HCT116 (cell line): Measurements from ENCODE around the gene ZNF236.

ENCODE experiments used
- CBX3 ChIP-seq: IDR thresholded peaks from 2 replicates; pipeline ENCODE4 v1.6.1; 2012; ENCODE audit warnings: low read depth
- CTCF ChIP-seq, 3 experiments: fragments of 200-600 bp in 1 of 3; sonication (generic) in 1 of 3; IDR thresholded peaks in 2 of 3; conservative IDR thresholded peaks in 1 of 3; 2 replicates each; pipeline ENCODE4 v1.5.1; 2012 to 2017; ENCODE audit warnings: low read depth in 2 of 3, low read length in 2 of 3, antibody characterized with exemption in 1 of 3, borderline replicate concordance in 1 of 3, control low read depth in 1 of 3, mild to moderate bottlenecking in 1 of 3, mixed read lengths in 1 of 3, mixed run types in 1 of 3, moderate library complexity in 1 of 3; ENCODE audit not compliant: insufficient read depth in 1 of 3
- EGR1 ChIP-seq: IDR thresholded peaks from 2 replicates; pipeline ENCODE4 v1.6.1; 2012; ENCODE audit warnings: low read depth
- ELF1 ChIP-seq: IDR thresholded peaks from 2 replicates; pipeline ENCODE4 v1.6.1; 2012; ENCODE audit warnings: low read depth, borderline replicate concordance
- EZH2 ChIP-seq: fragments of 200-600 bp; sonication (generic); IDR thresholded peaks from 2 replicates; pipeline ENCODE4 v1.6.1; 2017; ENCODE audit warnings: antibody characterized with exemption, mixed run types
- FOSL1 ChIP-seq: IDR thresholded peaks from 2 replicates; pipeline ENCODE4 v1.6.1; 2012; ENCODE audit warnings: low read depth
- JUND ChIP-seq: IDR thresholded peaks from 2 replicates; pipeline ENCODE4 v1.6.1; 2012
- POLR2AphosphoS5 ChIP-seq: IDR thresholded peaks from 2 replicates; pipeline ENCODE4 v1.6.1; 2011; ENCODE audit warnings: mild to moderate bottlenecking, low read depth, low read length, moderate library complexity
- REST ChIP-seq: IDR thresholded peaks from 2 replicates; pipeline ENCODE4 v1.6.1; 2012; ENCODE audit warnings: low read depth
- SIN3A ChIP-seq: IDR thresholded peaks from 2 replicates; pipeline ENCODE4 v1.6.1; 2012; ENCODE audit warnings: low read depth
- SP1 ChIP-seq: IDR thresholded peaks from 2 replicates; pipeline ENCODE4 v1.6.1; 2012; ENCODE audit warnings: low read depth
- ZNF274 ChIP-seq: fragments of 200-500 bp; sonication (Bioruptor generic); IDR thresholded peaks from 2 replicates; pipeline ENCODE4 v1.6.1; 2014; ENCODE audit warnings: mild to moderate bottlenecking, low read depth, low read length, inconsistent platforms

- TF ChIP-seq SP1: no peak
- no peak for TF ChIP-seq CTCF (IDR thresholded peaks at IDR 0.05 in 2 of 3, conservative IDR thresholded peaks at IDR 0.05 in 1 of 3; ENCODE audit: borderline replicate concordance in 1 of 3, insufficient read depth in 1 of 3, low read depth in 2 of 3, low read length in 2 of 3)
- no peak for TF ChIP-seq EZH2
- no peak for TF ChIP-seq SIN3A
- TF ChIP-seq JUND: no peak
- TF ChIP-seq REST: no peak
- no peak for TF ChIP-seq ZNF274
- TF ChIP-seq POLR2AphosphoS5: no peak
- no peak for TF ChIP-seq FOSL1
- no peak for TF ChIP-seq CBX3
- no peak for TF ChIP-seq EGR1
- TF ChIP-seq ELF1: no peak
These were observed 106.0 kb downstream of the ZNF236 start for GRCh38 chr18:76928179-76928868.
